Rectal smooth muscle tissue (tissue), 1 donor: ENCODE measurements around the gene SLC13A5.

ENCODE experiments used
- H3K27ac ChIP-seq: one replicate; pipeline ENCODE4 v1.7.0; 2013; ENCODE audit warnings: low read depth, low read length, inconsistent platforms
- H3K27me3 ChIP-seq: one replicate; pipeline ENCODE4 v1.7.0; 2013; ENCODE audit warnings: low read length; ENCODE audit not compliant: control insufficient read depth, insufficient read depth
- H3K36me3 ChIP-seq: one replicate; pipeline ENCODE4 v1.7.0; 2013; ENCODE audit warnings: low read length; ENCODE audit not compliant: control insufficient read depth, insufficient read depth
- H3K4me1 ChIP-seq: one replicate; pipeline ENCODE4 v1.7.0; 2013; ENCODE audit warnings: low read length; ENCODE audit not compliant: control insufficient read depth, insufficient read depth
- H3K4me3 ChIP-seq: one replicate; pipeline ENCODE4 v1.7.0; 2013; ENCODE audit warnings: low read length
- H3K9ac ChIP-seq: one replicate; pipeline ENCODE4 v1.7.0; 2013; ENCODE audit warnings: low read length

Gene SLC13A5

GRCh38 chr17:6729531-6729930, 16.4 kb upstream of the SLC13A5 start:
- no peak overlapping the region for H3K27ac ChIP-seq
- no peak overlapping the region for H3K9ac ChIP-seq
- H3K36me3 ChIP-seq: no peaks in the 10 kb centered on the region
- no peak overlapping the region for H3K4me3 ChIP-seq
- no peaks in the 10 kb centered on the region for H3K4me1 ChIP-seq
- no peaks in the 10 kb centered on the region for H3K27me3 ChIP-seq

DNA sequence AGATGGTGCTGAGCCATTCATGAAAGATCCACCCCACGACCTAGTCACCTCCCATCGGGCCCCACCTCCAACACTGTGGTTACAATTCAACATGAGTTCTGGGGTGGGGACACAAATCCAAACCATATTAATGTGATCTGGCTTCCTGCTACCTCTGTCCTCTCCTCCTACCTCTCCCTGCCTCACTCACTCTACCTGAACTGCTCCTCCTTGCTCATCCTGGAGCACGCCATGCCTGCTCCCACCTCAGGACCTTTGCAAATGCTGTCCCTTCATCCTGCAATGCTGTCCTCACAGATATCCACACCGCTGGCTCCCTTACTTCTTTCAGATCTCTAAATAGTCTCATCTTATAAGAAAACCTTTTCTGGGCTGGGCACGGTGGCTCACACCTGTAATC, 10.8 kb upstream of the SLC13A5 start:
- Histone ChIP-seq H3K27me3 (no peaks in the 10 kb centered on the region), H3K4me1 (no peaks in the 10 kb centered on the region), H3K27ac (no peak overlapping the region), H3K4me3 (no peak overlapping the region), H3K9ac (no peak overlapping the region), H3K36me3 (no peaks in the 10 kb centered on the region)

- Histone ChIP-seq H3K27me3 (no peaks in the 10 kb centered on the region), H3K4me1 (no peaks in the 10 kb centered on the region), H3K4me3 (no peak overlapping the region), H3K27ac (no peak overlapping the region), H3K36me3 (no peaks in the 10 kb centered on the region), H3K9ac (no peak overlapping the region)
Observed at GRCh38 chr17:6721744-6722143, 8.6 kb upstream of the SLC13A5 start.

DNA sequence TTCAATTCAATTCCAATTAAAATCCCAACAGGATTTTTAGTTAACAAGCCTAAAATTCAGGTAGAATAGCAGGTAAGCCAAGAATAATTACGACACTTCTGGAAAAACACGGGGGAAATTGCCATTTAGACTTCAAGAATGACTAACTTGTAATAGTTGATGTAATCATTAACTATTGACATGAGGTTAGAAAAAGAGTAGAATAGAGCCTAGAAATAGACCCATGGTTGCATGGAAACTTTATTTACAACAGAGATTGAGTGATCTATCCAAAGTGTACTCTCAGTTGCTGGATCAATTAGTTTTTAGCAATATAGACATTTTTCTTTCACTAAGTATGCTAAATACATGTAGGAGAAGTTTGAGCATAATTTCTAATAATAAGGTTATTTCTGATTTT, 3.6 kb upstream of the SLC13A5 start:
- Histone ChIP-seq H3K4me1 (no peaks in the 10 kb centered on the region), H3K36me3 (no peaks in the 10 kb centered on the region), H3K4me3 (no peak overlapping the region), H3K27ac (no peak overlapping the region), H3K27me3 (peaks cover 21% of the 10 kb centered on the region), H3K9ac (no peak overlapping the region)

DNA sequence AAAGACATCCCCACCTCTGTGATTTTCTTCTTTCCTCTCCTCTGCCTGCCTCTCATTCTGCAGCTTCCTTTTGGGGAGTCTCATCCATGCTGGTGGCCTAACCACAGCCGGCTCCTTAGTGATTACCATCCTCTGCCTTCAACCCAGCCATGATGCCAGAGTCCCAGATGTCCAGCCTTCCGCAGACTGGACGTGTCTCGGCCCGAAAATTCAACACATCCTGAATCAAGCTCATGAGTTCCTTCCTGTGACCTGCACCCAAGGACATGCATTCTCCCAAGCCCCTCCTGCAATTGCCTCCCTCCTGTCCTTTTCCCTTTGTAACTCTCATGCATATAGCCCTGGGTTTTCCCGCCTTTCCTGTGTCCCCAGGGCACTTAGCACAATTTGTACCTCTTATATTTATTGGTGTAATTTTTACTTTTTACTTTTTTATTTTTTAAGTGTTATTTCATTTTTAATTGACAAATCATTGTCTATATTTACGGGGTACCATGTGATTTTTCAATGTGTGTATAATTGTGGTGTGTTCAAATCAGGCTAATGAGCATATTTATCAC, 1.2 kb upstream of the SLC13A5 start:
- no peaks in the 10 kb centered on the region for H3K4me1 ChIP-seq
- H3K27ac ChIP-seq: no peak overlapping the region
- H3K36me3 ChIP-seq: no peaks in the 10 kb centered on the region
- H3K27me3 ChIP-seq: peaks cover 27% of the 10 kb centered on the region
- no peak overlapping the region for H3K9ac ChIP-seq
- H3K4me3 ChIP-seq: no peak overlapping the region

DNA sequence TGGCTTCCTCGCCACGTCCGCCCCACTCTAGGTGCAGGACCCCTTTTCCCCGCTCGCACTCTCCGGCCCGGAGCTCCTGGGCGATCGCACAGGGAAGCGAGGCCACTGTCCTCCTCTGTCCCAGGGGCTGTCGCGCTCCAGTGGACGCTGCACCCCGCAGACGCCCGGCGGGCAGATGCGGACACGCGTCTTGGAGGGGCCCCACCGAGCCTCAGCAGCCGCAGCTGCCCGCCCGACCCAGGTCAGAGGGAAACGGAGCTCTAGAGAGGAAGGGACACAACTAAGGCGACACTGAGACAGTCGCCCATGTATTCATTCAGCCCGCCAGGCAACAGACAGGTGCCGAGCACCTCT, 726 bp upstream of the SLC13A5 start:
- Histone ChIP-seq H3K27ac (no peak overlapping the region), H3K4me1 (no peaks in the 10 kb centered on the region), H3K36me3 (no peaks in the 10 kb centered on the region), H3K27me3 (peaks cover 27% of the 10 kb centered on the region), H3K4me3 (no peak overlapping the region), H3K9ac (no peak overlapping the region)

DNA sequence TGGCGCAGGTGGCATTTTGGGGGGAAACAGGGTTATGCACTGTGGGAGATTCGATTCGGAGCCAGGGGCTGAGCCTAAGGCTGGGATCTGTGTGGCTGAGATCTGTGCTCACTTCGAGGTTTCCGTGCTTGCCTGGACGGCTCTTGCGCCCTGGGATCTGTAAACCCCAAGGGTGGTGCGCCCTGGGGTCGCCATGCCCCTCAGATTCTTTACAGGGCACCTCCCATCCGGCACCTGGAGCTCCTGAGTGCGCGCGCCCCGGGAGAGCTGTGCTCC, 377 bp downstream of the SLC13A5 start:
- H3K27ac ChIP-seq: no peak overlapping the region
- H3K27me3 ChIP-seq: peaks cover 27% of the 10 kb centered on the region
- H3K4me3 ChIP-seq: no peak overlapping the region
- H3K36me3 ChIP-seq: no peaks in the 10 kb centered on the region
- no peak overlapping the region for H3K9ac ChIP-seq
- H3K4me1 ChIP-seq: no peaks in the 10 kb centered on the region

GRCh38 chr17:6712058-6712853, 913 bp downstream of the SLC13A5 start:
- H3K4me1 ChIP-seq: no peaks in the 10 kb centered on the region
- H3K4me3 ChIP-seq: no peak overlapping the region
- no peak overlapping the region for H3K27ac ChIP-seq
- no peaks in the 10 kb centered on the region for H3K36me3 ChIP-seq
- peaks cover 27% of the 10 kb centered on the region for H3K27me3 ChIP-seq
- no peak overlapping the region for H3K9ac ChIP-seq

- no peaks in the 10 kb centered on the region for H3K4me1 ChIP-seq
- H3K9ac ChIP-seq: no peak overlapping the region
- H3K27me3 ChIP-seq: peaks cover 28% of the 10 kb centered on the region
- H3K36me3 ChIP-seq: no peaks in the 10 kb centered on the region
- no peak overlapping the region for H3K27ac ChIP-seq
- no peak overlapping the region for H3K4me3 ChIP-seq
Observed at GRCh38 chr17:6711681-6712057, 1.5 kb downstream of the SLC13A5 start.

DNA sequence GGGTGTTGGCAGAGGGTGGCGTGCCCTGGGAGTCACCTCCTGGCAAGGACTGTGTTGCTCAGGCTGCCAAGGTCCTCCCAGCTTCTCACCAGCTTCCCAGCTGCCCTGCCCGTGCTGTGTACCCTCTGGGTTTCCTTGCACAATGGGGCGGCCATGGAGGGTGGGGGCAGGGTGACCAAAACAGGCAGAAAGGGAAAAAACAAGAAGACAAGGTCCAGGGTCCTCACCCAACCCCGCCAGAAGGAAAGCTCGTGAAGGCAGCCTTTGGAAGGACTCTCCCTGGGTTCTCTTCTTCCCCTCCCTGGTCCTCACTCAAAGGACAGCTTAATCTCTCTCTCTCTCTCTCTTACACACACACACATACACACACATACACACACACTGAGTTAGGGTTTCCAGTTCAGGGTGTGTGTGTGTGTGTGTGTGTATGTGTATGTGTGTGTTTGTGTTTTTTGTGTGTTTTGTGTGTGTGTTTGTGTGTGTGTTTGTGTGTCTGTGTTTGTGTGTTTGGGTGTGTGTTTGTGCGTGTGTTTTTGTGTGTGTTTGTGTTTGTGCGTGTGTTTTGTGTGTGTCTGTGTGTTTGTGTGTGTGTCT, 2.0 kb downstream of the SLC13A5 start:
- Histone ChIP-seq H3K4me3 (no peak overlapping the region), H3K27me3 (peaks cover 31% of the 10 kb centered on the region), H3K4me1 (no peaks in the 10 kb centered on the region), H3K36me3 (no peaks in the 10 kb centered on the region), H3K9ac (no peak overlapping the region), H3K27ac (no peak overlapping the region)

DNA sequence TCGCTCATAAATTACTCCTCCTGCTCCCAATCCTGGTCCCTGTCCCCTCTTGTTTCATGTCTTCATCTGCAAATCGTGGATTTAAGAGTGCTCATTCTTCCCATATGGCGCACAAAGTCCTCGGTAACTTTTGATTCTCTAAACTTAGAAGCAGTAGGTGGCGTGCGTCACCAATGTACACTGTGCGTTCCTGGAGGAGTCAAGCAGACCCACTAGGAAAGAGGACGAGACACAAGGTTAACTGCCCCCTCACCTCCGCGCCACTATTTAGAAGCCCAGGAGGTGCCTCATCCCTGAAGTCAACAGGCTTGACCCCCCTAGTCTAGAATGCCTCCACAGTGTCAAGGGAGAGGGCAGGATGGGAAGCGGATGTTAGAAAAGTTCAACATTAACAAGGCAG, 2.9 kb downstream of the SLC13A5 start:
- Histone ChIP-seq H3K36me3 (no peaks in the 10 kb centered on the region), H3K4me1 (no peaks in the 10 kb centered on the region), H3K9ac (no peak overlapping the region), H3K4me3 (no peak overlapping the region), H3K27me3 (peaks cover 31% of the 10 kb centered on the region), H3K27ac (no peak overlapping the region)

DNA sequence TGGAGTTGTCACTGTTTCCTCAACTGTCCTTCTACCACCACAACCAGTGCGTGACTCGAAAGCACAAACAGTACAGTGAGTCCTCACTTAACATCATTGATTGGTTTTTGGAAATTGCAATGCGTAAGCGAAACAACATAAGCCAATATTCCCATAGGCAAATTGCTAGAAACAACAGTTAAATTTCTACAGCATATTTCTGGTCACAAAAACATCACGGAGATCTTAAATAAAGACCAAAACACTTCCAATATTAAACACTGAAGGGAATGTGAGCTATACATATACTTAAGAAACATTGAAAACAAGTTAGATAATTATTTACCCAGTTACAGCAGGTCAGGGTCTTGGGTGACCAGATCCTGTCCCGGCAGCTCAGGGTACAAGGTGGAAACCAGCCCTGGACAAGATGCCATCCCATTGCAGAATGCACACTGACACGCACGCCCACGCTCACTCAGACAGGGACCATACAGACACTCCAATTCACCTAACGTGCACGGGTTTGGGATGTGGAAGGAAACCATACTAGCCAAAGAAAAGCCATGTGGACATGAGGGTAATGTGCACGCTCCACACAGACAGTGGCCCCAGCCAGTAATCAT, 4.7 kb downstream of the SLC13A5 start:
- H3K27me3 ChIP-seq: peaks cover 26% of the 10 kb centered on the region
- no peak overlapping the region for H3K27ac ChIP-seq
- H3K4me1 ChIP-seq: no peaks in the 10 kb centered on the region
- H3K9ac ChIP-seq: no peak overlapping the region
- no peaks in the 10 kb centered on the region for H3K36me3 ChIP-seq
- H3K4me3 ChIP-seq: no peak overlapping the region

- Histone ChIP-seq H3K27ac (no peak overlapping the region), H3K9ac (no peak overlapping the region), H3K4me3 (no peak overlapping the region), H3K4me1 (no peaks in the 10 kb centered on the region), H3K36me3 (no peaks in the 10 kb centered on the region), H3K27me3 (peaks cover 12% of the 10 kb centered on the region)
Observed at GRCh38 chr17:6706996-6707395, 6.2 kb downstream of the SLC13A5 start.
